H9 (cell line): Measurements from ENCODE around the gene CDKAL1. TPM values are rescaled to one million over a fixed set of nuclear protein-coding genes. Genes with fewer than 3 reads are reported as not detected.

Experiments used
- DNase-seq: peaks from one replicate; pipeline ENCODE4 v3.0.0-alpha.2; 2017
- H2AFZ ChIP-seq: one replicate; pipeline ENCODE4 v1.6.1; 2013; ENCODE audit warnings: mild to moderate bottlenecking, low read length, control low read depth, moderate library complexity
- H2AK5ac ChIP-seq: 2 replicates; pipeline ENCODE4 v1.6.1; 2013; ENCODE audit warnings: low read length, control low read depth, mixed read lengths; ENCODE audit not compliant: insufficient read length
- H2BK120ac ChIP-seq: one replicate; pipeline ENCODE4 v1.6.1; 2013; ENCODE audit warnings: low read depth, mild to moderate bottlenecking, low read length, control low read depth, inconsistent platforms; ENCODE audit not compliant: poor library complexity, severe bottlenecking
- H2BK12ac ChIP-seq: 2 replicates; pipeline ENCODE4 v1.6.1; 2013; ENCODE audit warnings: low read length, control low read depth, mixed read lengths, low read depth; ENCODE audit not compliant: insufficient read length
- H2BK15ac ChIP-seq: 2 replicates; pipeline ENCODE4 v1.6.1; 2013; ENCODE audit warnings: low read depth, low read length, control low read depth
- H2BK20ac ChIP-seq: one replicate; pipeline ENCODE4 v1.6.1; 2013; ENCODE audit warnings: low read depth, mild to moderate bottlenecking, low read length, control low read depth, inconsistent platforms; ENCODE audit not compliant: poor library complexity, severe bottlenecking
- H2BK5ac ChIP-seq: 2 replicates; pipeline ENCODE4 v1.6.1; 2013; ENCODE audit warnings: low read length, control low read depth, mixed read lengths; ENCODE audit not compliant: insufficient read length
- H3K14ac ChIP-seq: 2 replicates; pipeline ENCODE4 v1.6.1; 2013; ENCODE audit warnings: low read length, control low read depth; ENCODE audit not compliant: insufficient read depth
- H3K18ac ChIP-seq: 2 replicates; pipeline ENCODE4 v1.6.1; 2013; ENCODE audit warnings: low read depth, mild to moderate bottlenecking, mixed read lengths, low read length, control low read depth; ENCODE audit not compliant: insufficient read length
- H3K23ac ChIP-seq: 2 replicates; pipeline ENCODE4 v1.6.1; 2013; ENCODE audit warnings: low read length, control low read depth, mixed read lengths, low read depth; ENCODE audit not compliant: insufficient read length
- H3K23me2 ChIP-seq: 2 replicates; pipeline ENCODE4 v1.6.1; 2013; ENCODE audit warnings: low read depth, mild to moderate bottlenecking, mixed read lengths, low read length, control low read depth; ENCODE audit not compliant: insufficient read length, poor library complexity, severe bottlenecking
- H3K27ac ChIP-seq: 2 replicates; pipeline ENCODE4 v1.5.1; 2013; ENCODE audit warnings: low read length, control low read depth, mixed read lengths, low read depth; ENCODE audit not compliant: insufficient read length
- H3K27me3 ChIP-seq: 2 replicates; pipeline ENCODE4 v1.6.1; 2013; ENCODE audit warnings: low read length, control low read depth, inconsistent platforms; ENCODE audit not compliant: insufficient read depth
- H3K4ac ChIP-seq: 2 replicates; pipeline ENCODE4 v1.6.1; 2013; ENCODE audit warnings: low read depth, mild to moderate bottlenecking, control low read depth, inconsistent platforms, low read length, moderate library complexity
- H3K4me1 ChIP-seq: 2 replicates; pipeline ENCODE4 v1.6.1; 2013; ENCODE audit warnings: low read length, control low read depth, inconsistent platforms; ENCODE audit not compliant: insufficient read depth
- H3K4me2 ChIP-seq: 2 replicates; pipeline ENCODE4 v1.6.1; 2013; ENCODE audit warnings: low read length, control low read depth, mixed read lengths; ENCODE audit not compliant: insufficient read length, insufficient read depth
- H3K56ac ChIP-seq: 2 replicates; pipeline ENCODE4 v1.6.1; 2013; ENCODE audit warnings: low read depth, mild to moderate bottlenecking, mixed read lengths, low read length, control low read depth; ENCODE audit not compliant: insufficient read length
- H3K79me1 ChIP-seq: 2 replicates; pipeline ENCODE4 v1.6.1; 2013; ENCODE audit warnings: low read depth, mild to moderate bottlenecking, moderate library complexity, low read length, control low read depth, inconsistent platforms; ENCODE audit not compliant: insufficient read depth, poor library complexity, severe bottlenecking
- H3K79me2 ChIP-seq: 2 replicates; pipeline ENCODE4 v1.6.1; 2013; ENCODE audit warnings: low read length, control low read depth, inconsistent platforms; ENCODE audit not compliant: insufficient read depth
- H3K9ac ChIP-seq: 2 replicates; pipeline ENCODE4 v1.6.1; 2013; ENCODE audit warnings: low read length, control low read depth, mixed read lengths; ENCODE audit not compliant: insufficient read length; ENCODE audit errors: extremely low read depth
- H3K9me3 ChIP-seq: one replicate; pipeline ENCODE4 v1.6.1; 2013; ENCODE audit warnings: low read depth, low read length, inconsistent platforms; ENCODE audit not compliant: control insufficient read depth
- H3T11ph ChIP-seq: one replicate; pipeline ENCODE4 v1.6.1; 2013; ENCODE audit warnings: mild to moderate bottlenecking, low read length, control low read depth, inconsistent platforms
- H4K20me1 ChIP-seq: one replicate; pipeline ENCODE4 v1.6.1; 2013; ENCODE audit not compliant: control insufficient read depth, insufficient read length, insufficient read depth
- H4K5ac ChIP-seq: 2 replicates; pipeline ENCODE4 v1.6.1; 2013; ENCODE audit warnings: low read depth, mild to moderate bottlenecking, mixed read lengths, low read length, control low read depth; ENCODE audit not compliant: insufficient read length
- H4K8ac ChIP-seq: replicated peaks from 2 replicates; pipeline ENCODE4 v1.6.1; 2013; ENCODE audit warnings: low read length, control low read depth, mixed read lengths, low read depth; ENCODE audit not compliant: insufficient read length
- H4K91ac ChIP-seq: 2 replicates; pipeline ENCODE4 v1.6.1; 2013; ENCODE audit warnings: low read depth, mild to moderate bottlenecking, moderate library complexity, mixed read lengths, low read length, control low read depth; ENCODE audit not compliant: insufficient read length
- H3K27ac Mint-ChIP-seq, 3 experiments: 2 replicates in 2 of 3; 3 replicates in 1 of 3; pipeline ENCODE4 v1.8.0; 2020 to 2021; ENCODE audit warnings: mixed read lengths in 3 of 3, mild to moderate bottlenecking in 1 of 3, moderate library complexity in 1 of 3
- H3K27me3 Mint-ChIP-seq: 2 replicates; pipeline ENCODE4 v1.8.0; 2021; ENCODE audit warnings: low read depth, mild to moderate bottlenecking, moderate library complexity, mixed read lengths
- H3K36me3 Mint-ChIP-seq, 3 experiments: 2 replicates in 2 of 3; 3 replicates in 1 of 3; pipeline ENCODE4 v1.8.0; 2020 to 2021; ENCODE audit warnings: low read depth in 3 of 3, mixed read lengths in 3 of 3; ENCODE audit not compliant: insufficient read depth in 1 of 3
- H3K4me1 Mint-ChIP-seq, 2 experiments: 2 replicates each; pipeline ENCODE4 v1.8.0; 2020; ENCODE audit warnings: mixed read lengths in 2 of 2
- H3K4me3 Mint-ChIP-seq, 2 experiments: 2 replicates in 1 of 2; 3 replicates in 1 of 2; pipeline ENCODE4 v1.8.0; 2020 to 2021; ENCODE audit warnings: mild to moderate bottlenecking in 2 of 2, mixed read lengths in 2 of 2, moderate library complexity in 1 of 2
- H3K9me3 Mint-ChIP-seq, 2 experiments: 2 replicates in 1 of 2; 3 replicates in 1 of 2; pipeline ENCODE4 v1.8.0; 2020; ENCODE audit warnings: mild to moderate bottlenecking in 2 of 2, mixed read lengths in 2 of 2, moderate library complexity in 1 of 2
- CTCF ChIP-seq: fragments of 200-600 bp; sonication (generic); conservative IDR thresholded peaks from 3 replicates; pipeline ENCODE4 v1.8.0; 2021; ENCODE audit warnings: antibody characterized with exemption, mild to moderate bottlenecking
- WGBS: extraction: QIAGEN DNeasy Blood & Tissue Kit; methylation state at CpG from one replicate; pipeline ENCODE4 v1.1.7; 2013; ENCODE audit warnings: missing lambda C conversion rate, low lambda C conversion rate, mixed read lengths; ENCODE audit not compliant: insufficient read length; ENCODE audit errors: extremely low coverage; 5-methylcytosine and 5-hydroxymethylcytosine counted together
- total RNA-seq: library from RNA; stranded (reverse); gene quantifications from 2 replicates; pipeline ENCODE4 v1.2.1, GENCODE V29; 2021

The CDKAL1 gene
- total RNA-seq, 1 experiment from 2014 or later: 23.0 TPM

GRCh38 chr6:21133901-21134300 is 599.6 kb downstream of the CDKAL1 start:
- Histone ChIP-seq H3K4me1 (peaks cover 3% of the 10 kb centered on the region), H3K27ac (no peak overlapping the region), H2BK12ac (no peak overlapping the region), H2AFZ (no peak overlapping the region), H3K9me3 (no peaks in the 10 kb centered on the region), H3K79me2 (no peaks in the 10 kb centered on the region), H4K8ac (no peak overlapping the region), H3K27me3 (no peaks in the 10 kb centered on the region), H4K5ac (no peak overlapping the region), H3K23me2 (no peaks in the 10 kb centered on the region), H2BK5ac (no peak overlapping the region), H2BK120ac (no peak overlapping the region), H3K79me1 (no peaks in the 10 kb centered on the region), H4K91ac (no peak overlapping the region), H3K56ac (no peak overlapping the region), H3K18ac (no peak overlapping the region), H3K14ac (no peak overlapping the region), H2BK15ac (no peak overlapping the region), H3K4me2 (no peak overlapping the region), H2BK20ac (no peak overlapping the region), H3T11ph (no peak overlapping the region), H2AK5ac (no peak overlapping the region), H3K9ac (no peak overlapping the region), H3K23ac (no peak overlapping the region), H3K4ac (no peak overlapping the region), H4K20me1 (no peaks in the 10 kb centered on the region)
- Mint-ChIP-seq H3K9me3 (no peaks in the 10 kb centered on the region; a peak in 1 of 5 replicates), H3K4me1 (peaks cover 55 to 72% of the 10 kb centered on the region in 2 experiments), H3K4me3 (0 out of 5 replicates have a peak overlapping the region, but pooled peaks of 1 of the 2 experiments have one; percentile 31), H3K36me3 (no peaks in the 10 kb centered on the region), H3K27ac (peak overlapping the region in 2 of 3 experiments; percentile 24 to 70; a peak in 3 of 7 replicates), H3K27me3 (no peaks in the 10 kb centered on the region)
- no CpG with 5 or more reads among the region's 6 CpGs for WGBS
- no peak for TF ChIP-seq CTCF
- no peak for DNase-seq
